HG02852 (cell line): ENCODE data around the gene B3GALT2.
"Not testable (repeated sequence)": the region's sequence is repeated elsewhere in the genome, so short reads cannot be mapped to it uniquely, and the experiment has no call there.

Experiments used
- ATAC-seq: cut with Tn5 transposase; IDR thresholded peaks from one replicate; pipeline ENCODE4 v1.9.1; 2021; ENCODE audit warnings: mild to moderate bottlenecking, moderate library complexity; ENCODE audit not compliant: unreplicated experiment

B3GALT2 gene, protein sequence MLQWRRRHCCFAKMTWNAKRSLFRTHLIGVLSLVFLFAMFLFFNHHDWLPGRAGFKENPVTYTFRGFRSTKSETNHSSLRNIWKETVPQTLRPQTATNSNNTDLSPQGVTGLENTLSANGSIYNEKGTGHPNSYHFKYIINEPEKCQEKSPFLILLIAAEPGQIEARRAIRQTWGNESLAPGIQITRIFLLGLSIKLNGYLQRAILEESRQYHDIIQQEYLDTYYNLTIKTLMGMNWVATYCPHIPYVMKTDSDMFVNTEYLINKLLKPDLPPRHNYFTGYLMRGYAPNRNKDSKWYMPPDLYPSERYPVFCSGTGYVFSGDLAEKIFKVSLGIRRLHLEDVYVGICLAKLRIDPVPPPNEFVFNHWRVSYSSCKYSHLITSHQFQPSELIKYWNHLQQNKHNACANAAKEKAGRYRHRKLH

DNA sequence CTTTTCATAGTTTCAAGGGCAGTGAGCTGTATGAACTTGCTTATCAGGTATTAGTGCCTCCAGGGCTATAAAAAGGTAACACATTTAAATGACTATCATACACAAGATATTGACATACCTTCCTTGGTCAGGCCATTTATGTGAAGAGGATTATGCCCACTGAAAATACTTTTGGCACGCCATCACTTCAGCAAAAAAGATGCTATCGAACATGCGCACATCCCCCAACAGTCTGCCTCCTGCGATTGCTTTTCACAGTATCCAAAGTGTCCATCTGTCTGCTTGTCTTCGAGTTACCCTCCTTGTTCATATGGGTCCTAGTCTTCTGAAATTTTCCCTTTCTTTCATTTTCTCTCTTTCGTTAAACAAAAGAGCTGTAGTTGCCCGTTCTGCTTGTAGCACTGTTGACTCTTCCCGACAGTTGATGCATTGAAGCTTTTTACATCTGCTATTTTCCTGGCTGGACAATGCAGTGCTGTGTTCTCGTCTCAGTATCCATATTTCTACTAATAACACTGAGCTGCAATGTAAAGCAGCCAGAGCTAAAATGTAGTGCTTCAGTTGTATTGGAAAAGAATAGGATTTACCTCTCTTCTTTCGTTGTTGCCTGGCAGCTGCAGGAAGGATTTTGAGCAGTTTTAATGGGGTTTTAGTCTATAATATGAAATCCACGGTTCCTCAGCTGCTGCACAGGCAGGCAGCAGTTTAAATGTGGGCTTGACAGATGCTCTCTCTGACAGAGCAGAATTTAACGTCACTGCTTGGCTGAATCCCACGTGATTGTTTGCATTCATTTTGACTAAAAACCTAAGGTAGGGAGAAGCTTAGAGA is at the start of gene B3GALT2:
TSS of gene B3GALT2 (minus strand) at position 713 of the 831 bp plus-strand sequence. CDS start 5,051 bp downstream, outside the sequence.
- ATAC-seq: no peak

DNA sequence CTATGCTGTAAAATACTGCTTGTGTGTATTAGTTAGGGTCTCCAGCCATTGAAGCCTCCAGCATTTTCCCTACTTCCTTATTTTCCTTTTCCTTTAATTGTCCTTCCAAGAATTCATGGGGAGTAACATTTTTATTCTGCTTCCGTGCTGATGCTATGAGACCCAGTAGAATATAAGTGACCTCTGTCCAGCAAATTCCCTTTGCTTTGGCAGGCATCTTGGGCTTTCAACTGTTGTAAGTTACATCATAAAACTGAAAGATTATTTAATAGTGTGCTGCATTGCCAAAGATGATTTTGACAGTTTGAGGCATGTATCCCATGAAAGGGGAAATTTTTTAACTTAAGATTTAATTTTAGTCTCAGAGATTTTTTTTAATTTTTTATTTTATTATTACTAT is 48.1 kb upstream of the B3GALT2 start:
- no peak for ATAC-seq

DNA sequence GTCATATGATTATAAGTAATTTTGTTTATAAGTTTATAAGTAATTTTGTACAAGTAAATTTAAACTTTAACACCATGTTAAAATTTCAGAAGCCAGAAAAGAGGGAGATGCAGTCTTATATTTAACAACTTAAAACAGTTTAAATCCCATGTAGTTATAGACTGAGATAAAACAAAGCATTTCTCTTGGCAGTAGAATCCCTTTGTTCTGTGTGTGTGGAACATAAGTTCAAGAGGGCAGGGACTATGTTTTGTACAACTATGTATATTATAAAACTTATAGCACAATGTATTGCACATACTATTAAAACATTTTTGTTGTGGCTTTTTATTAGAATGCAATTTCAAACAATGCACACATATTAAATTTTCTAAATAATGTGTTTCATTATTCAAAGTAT is 44.7 kb upstream of the B3GALT2 start:
- not testable (repeated sequence) for ATAC-seq

DNA sequence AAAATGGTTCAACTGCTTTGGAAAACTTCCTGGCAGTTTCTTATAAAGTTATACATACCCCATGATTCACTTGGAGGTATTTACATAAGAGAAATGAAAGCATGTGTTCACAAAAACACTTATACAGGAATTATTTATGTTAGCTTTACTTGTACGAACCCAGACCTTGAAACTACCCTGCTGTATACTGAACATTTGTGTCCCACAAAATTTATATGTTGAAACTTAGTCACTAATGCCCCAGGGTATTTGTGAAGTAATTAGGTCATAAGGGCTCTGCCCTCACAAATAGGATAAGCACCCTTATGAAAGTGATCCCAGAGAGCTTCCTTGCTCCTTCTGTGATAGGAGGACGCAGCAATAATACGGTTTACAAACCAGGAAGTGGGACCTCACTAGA is 42.7 kb upstream of the B3GALT2 start:
- ATAC-seq: no peak

DNA sequence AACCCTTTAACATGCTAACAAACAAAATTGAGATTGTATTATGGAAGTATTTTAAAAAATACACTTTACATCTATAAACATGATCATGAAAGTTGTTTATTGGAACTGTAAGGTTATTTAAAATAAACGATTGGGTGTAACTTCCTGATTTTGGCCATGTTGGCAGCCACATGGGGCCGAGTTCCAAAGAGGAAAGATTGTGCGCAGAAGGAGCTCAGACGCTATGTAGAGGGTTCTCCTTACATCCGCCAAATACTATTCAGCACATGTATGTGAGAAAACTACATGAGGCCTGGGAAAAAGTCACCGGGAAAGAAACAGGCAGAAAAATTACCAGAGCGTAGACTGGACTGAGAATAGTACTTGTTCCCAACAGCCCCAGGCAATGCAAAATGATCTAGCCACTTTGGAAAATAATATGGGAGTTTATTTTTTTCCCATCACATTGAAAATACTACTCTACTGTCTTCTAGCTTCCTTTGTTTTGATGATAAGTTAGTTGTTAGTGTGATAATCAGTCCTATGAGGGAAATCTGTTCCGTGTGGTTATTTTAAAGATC is 35.7 kb upstream of the B3GALT2 start:
- ATAC-seq: no peak

DNA sequence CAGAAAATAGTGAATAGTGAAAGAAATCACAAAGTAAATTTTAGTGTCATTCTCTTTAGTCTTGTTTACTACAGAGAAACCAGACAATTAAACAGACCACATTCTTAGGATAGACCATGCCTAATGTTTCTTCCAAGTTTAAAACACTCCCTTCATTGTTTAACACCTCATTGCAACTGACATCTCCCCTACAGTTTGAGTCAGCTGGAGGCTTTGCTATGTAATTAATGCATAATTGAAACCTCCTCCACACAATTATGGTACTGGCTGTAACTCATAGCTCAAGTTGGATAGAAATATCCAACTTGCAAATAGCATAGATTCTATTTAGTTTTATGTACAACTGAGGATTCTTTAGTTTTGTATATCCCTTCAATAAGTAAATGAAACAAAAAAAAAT is 35.2 kb upstream of the B3GALT2 start:
- no peak for ATAC-seq

DNA sequence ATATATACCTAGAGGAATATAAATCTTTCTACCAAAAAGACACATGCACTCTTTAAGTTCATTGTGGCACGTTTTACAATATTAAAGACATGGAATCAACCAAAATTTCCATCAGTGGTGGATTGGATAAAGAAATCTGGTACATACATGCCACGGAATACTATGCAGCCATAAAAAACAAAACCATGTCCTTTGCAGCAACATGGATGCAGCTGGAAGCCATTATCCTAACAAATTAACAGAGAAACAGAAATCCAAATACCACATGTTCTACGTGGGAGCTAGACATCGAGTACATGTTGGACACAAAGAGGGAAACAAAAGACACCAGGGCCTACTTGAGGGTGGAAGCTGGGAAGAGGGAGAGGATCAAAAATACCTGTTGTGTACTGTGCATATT is 33.0 kb upstream of the B3GALT2 start:
- ATAC-seq: no peak

DNA sequence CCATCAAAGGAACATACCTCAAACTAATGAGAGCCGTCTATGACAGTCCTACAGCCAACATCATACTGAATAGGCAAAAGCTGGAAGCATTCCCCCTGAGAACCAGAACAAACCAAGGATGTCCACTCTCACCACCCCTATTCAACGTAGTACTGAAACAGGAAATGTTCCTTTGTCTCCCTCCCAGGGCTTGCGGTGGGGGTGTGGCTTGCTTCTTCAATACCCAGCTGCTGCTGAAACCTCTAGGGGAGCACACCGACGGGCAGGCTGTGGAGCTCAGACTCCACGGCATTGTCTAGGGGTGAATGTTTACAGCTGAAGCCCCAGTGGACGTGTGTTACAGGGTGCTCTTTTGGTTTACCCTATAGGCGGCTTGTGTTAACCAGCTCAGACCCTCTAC is 30.5 kb upstream of the B3GALT2 start:
- no peak for ATAC-seq

DNA sequence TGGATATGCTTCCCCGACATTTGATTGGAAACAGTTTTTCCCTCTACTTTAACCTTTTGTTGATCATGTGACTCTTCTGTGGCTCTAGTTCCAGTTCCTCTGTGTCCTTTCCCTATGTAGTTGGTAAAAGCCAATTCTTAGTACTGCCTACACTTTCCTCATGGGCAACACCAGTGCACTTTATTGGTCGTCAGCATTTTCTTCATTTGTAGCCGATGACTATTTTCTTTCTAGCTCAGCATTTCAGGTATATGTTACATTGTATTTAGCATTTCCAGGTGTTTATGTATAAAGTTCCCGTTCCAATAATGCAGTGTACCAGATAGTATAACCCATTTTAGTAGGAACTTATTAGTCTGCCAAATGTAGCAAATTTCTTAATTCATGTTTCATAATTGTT is 27.6 kb upstream of the B3GALT2 start:
- no peak for ATAC-seq

DNA sequence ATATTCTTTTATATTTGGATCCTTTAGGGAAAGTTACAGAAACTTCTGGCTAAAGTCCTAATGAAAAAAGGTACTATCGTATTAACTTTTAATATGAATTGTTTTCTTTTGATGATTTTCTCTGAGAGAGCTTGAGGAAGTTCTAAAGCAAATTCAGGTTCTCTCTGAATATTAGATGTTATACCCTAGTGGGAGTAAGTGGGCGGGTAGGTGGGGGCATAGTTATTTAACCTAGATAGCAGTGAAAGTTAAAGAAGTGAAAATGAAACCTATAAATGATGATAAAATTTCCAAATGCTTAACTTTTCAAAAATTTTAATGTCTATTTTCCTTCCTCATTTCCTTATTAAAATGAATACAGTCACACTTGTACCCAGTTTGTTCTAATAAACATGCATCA is 26.2 kb upstream of the B3GALT2 start:
- no peak for ATAC-seq

DNA sequence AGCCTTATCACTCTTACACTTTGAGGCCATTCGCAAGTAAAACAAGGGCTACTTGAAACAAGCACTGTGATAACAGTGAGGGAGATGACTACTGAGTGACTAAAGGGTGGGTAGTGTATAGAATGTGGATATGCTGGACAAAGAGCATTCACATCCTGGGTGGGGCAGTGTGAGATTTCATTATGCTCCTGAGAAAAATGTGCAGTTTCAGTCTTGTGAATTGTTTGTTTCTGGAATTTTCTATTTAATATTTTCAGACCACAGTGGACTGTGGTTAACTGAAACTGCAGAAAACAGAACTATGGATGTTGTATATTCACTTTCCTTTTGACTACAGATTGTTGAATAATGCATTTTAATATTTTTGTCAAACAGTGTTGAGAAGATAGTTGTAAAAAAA is 25.1 kb upstream of the B3GALT2 start:
- ATAC-seq: peak; percentile 83

DNA sequence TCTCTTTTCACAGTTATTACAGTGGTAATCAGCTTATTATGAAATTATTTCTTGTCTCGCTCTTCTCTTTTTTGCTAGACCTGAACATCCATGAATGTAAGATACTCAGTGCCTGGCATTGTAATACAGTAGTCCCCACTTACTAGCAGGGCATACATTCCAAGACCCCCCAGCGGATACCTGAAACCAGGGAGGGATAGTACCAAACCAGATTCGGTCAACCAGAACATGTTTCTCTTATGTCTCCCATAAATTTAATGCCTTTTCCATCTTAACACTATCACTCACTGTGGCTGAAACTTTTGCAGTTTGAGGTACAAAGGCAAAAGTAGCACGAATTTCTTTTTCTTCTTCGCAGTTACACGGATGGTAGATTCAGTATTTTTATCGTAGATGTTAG is 24.6 kb upstream of the B3GALT2 start:
- ATAC-seq: no peak

DNA sequence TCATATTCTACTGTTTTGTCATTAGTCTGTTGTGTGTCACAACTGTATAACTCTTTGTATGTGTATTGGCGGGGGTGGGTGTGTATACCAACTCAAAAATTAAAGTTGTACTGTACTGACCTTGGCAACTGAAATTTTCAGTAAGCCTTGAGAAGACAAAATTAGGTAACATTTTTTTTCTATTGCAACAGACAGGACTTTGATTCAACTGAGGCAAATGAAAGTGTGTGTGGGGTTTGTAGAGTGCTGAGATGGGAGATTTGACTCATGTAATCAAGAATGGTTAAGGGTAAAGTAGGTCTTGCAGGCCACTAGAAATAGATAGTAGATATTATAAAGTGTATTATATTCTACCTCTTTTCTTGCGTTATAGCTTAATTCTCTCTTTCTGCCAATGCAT is 14.6 kb upstream of the B3GALT2 start:
- ATAC-seq: no peak

DNA sequence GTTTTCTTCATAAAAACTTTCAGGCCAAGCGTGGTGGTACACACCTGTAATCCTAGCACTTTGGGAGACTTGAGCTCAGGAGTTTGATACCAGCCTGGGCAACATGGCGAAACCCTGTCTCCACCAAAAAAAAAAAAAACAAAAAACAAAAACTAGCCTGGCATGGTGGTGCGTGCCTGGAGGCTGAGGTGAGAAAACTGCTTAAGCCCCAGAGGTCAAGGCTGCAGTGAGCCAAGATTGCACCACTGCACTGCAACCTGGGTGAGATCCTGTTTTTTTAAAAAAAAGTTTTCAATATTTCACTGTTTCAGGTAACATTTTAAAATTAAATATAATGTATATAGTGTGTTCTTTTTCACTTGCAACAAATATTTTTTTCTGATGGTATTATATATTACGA is 13.5 kb upstream of the B3GALT2 start:
- no peak for ATAC-seq

DNA sequence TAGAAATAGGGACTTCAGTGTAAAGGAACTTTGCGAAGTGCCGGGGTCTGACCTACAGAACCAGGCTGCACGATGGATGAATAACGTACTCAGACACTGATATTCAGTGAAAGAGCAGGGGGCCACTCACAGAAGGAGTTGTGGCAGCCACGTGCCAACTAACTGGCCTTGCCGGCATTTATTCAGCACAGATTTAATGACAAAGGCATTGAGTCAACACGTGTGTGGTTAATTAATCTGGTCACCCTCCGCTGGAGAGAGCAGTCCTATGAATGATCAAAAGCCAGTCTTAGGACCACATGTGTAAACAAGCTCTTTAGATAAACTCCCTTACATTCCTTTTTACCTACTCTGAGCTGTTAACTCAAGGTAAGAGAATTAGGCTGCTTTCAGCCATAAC is 6.2 kb upstream of the B3GALT2 start:
- no peak for ATAC-seq

DNA sequence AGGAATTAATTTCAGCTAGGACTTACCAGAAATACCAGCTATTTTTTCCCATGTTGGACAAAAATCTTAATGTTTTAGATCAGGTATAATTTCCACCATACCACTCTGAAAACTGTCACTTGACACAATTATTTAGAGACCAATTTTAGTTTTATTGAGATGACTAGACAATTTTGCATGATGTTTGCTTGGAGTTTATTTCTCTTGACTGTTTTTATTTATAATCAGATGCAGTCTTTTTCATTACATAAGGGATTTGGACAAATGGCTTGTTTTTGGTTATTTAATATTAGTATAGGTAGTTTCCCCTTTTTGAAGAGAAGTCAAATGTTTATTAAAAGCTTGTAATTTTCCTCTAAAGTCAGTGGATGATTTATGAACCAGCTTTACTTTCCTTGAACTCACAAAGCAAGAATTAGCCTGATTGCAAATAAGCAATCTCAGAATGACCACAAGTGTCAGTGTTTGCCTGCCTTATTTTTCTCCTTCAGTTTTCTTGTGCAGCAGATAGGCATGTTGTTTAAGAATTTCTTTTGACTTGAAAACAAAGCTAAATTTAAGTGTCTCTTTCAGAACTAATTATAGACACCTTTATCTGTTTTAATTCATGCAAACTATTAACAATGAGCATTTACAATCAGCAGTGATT is 3.8 kb upstream of the B3GALT2 start:
- no peak for ATAC-seq

DNA sequence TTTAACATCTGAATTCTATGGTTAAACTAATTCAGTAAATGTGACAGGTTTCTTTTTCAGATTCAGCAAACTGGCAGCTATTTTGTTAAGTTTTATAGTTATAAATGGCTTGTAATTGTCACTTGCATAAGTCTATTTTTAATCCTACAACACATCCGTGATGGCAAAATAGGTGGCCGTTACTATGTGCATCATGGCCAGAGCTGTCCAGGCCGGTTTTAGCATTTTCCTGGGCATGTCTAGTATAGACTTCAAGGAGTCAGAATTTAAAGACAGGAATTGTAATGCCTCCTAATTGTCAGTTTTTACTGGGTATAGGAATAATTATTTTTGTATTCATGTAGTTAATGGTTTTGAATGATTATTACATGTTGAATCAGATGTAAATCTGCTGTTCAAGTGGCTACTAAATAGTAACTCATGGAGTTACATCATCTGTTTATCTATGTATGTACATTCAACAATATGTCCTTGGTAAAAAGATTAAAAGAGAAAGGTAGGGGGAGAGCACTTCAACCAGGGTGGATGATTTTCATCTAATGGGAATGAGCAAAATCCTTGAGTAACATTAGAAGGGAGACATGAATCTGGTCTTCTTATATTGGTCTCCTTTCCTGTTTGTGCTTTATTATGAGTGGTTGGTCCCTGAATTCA is 3.2 kb upstream of the B3GALT2 start:
- no peak for ATAC-seq

DNA sequence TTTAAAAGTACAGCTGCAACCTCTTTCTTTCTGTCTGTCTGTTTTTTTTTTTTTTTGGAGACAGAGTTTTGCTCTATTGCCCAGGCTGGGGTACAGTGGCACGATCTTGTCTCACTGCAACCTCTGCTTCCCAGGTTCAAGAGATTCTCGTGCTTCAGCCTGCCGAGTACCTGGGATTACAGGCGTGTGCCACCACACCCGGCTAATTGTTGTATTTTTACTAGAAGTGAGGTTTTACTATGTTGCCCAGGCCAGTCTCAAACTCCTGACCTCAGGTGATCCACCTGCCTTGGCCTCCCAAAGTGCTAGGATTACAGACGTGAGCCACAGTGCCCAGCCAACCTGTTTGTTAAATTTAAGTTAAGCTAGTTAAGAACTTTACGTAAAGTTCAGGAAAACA is 2.5 kb upstream of the B3GALT2 start:
- ATAC-seq: not testable (repeated sequence)

DNA sequence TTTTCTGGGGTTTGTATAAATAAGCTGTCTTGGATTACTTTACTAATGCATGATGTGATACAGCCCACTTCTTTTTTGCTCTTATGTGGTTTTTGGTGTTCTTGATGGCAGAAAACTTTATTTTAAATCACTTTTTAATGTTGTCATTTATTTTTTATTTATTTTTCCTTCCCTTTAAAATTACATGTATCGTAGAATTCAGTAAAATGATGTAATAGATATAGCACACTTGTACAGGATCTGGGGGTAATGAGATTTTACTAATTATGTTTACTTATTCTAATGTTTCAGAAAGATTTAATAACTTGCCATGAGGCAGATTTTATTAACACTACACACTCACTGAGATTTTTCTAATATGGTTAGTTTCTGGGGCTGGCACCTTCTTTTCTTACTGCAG is 701 bp upstream of the B3GALT2 start:
- no peak for ATAC-seq

DNA sequence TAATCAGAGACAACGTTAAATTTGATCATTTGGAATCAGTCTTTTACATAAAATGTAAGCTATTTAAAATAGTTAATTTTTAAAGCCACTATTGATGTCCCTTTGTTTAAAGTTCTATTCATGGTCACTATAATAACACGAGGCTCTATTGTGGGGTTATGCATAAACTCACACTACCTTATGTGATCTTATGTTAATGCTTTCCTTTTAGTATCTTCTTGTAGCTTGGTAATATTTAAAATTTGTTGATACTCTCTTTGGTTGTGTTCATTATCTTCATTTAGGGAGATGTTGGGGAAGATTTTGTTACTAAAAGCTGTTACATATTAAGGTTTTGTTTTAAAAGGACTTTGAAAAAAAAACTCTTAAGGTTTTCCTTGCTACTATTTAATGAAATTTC is 1.2 kb downstream of the B3GALT2 start:
- no peak for ATAC-seq

DNA sequence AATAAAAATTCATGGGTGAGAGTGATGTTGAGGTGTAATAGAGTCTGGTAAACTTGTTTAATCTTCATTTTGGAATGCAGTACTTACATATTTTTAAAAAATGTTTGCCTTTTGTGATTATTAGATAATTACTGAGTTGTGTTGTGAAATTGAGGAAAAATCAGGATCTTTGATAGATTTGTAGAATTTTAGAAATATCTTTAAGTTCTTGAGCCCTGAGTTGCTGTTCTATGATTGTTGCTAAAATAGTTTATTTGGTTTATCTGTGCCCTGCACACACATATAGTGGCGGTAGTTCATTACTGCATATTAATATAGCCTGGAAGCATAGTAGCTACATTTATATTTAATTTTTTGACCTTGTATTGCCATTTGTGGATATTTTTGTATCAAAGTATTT is 1.6 kb downstream of the B3GALT2 start:
- ATAC-seq: no peak
